ENCODE measurements around the gene GALNT6. TPM values are rescaled to one million over a fixed set of nuclear protein-coding genes. Genes with fewer than 3 reads are reported as not detected.

Gene GALNT6
- total and polyA plus RNA-seq, 9 of the 15 experiments (the other 6 are each of a cell fraction or from before 2014, with no cell fraction given): 1.5 to 8.6 (median 5.1) TPM

DNA sequence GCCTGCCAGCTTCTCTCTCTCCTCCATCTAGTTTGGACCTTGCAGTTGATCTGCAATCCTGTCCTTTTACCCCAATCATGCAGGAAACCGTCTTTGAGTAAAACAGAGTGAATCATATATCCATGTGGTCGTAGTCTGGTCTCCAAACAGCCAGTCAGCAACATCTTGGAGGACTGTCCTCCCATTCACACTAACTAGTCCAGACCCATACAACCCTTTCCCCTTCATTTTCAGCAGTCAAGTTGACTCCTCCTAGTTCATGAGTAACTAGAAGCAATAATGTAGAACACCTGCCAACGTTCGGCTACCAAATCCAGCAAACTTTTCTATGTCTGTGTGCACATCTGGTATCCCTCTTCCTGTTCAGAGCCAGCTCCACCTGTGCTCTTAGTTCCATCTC is 56.4 kb downstream of the GALNT6 start:
- H2AFZ ChIP-seq (ENCODE audit: low read depth, low read length): no peak overlapping the region
- H3K9ac ChIP-seq (ENCODE audit: insufficient read depth in 1 of 2, low read depth in 2 of 2, low read length in 2 of 2): no peak overlapping the region
- no TSS peak for BruUV-seq (replicated peaks)
- H3K36me3 ChIP-seq (ENCODE audit: control insufficient read depth, insufficient read depth, low read length): no peaks in the 10 kb centered on the region
- ATAC-seq: no peak
- in situ Hi-C loops (cut with MboI): no loop called here
- peaks cover 0 to 11% of the 10 kb centered on the region in 2 experiments for H3K4me1 ChIP-seq (replicated peaks in 1 of 2; ENCODE audit: control insufficient read depth in 2 of 2, insufficient read depth in 2 of 2, low read length in 2 of 2)
- H3K9me3 ChIP-seq (replicated peaks; ENCODE audit: control insufficient read depth, insufficient read depth, low read depth, low read length): no peaks in the 10 kb centered on the region
- no peak for FAIRE-seq
- H3K4me2 ChIP-seq (ENCODE audit: insufficient read depth, low read length): no peak overlapping the region
- no peaks in the 10 kb centered on the region for H3K27me3 ChIP-seq (ENCODE audit: control insufficient read depth in 2 of 2, insufficient read depth in 2 of 2, low read length in 2 of 2)
- H4K20me1 ChIP-seq (replicated peaks; ENCODE audit: control insufficient read depth, insufficient read depth, low read length): no peaks in the 10 kb centered on the region
- no peak overlapping the region for H3K27ac ChIP-seq (ENCODE audit: extremely low read depth, low read depth, low read length)
- DNase-seq (ENCODE audit: extremely low read depth in 1 of 4, low spot score in 3 of 4): no peak
- intact Hi-C loops (cut with micrococcal nuclease): no loop called here
- no peak overlapping the region for H3K4me3 ChIP-seq
- no peaks in the 10 kb centered on the region for H3K79me2 ChIP-seq (ENCODE audit: control insufficient read depth, insufficient read depth, low read length)
- ChIA-PET CTCF (ENCODE audit: low intra/inter-chr PET ratio) (no interaction called here), POLR2A (interaction anchor here (1.2 kb wide), 1 partner anchor 7 kb away, joined by 4 read pairs; no protein-coding TSS in a partner anchor)
- no peaks in the 10 kb centered on the region for H3K9me1 ChIP-seq (ENCODE audit: control insufficient read depth, insufficient read depth, low read length)
- TF ChIP-seq CXXC5 (CRISPR knock-in tag; IDR thresholded peaks at IDR 0.05) (no peak), ZNF165 (CRISPR knock-in tag; IDR thresholded peaks at IDR 0.05; ENCODE audit: borderline replicate concordance) (no peak), TAF9B (IDR thresholded peaks at IDR 0.05; ENCODE audit: partially characterized antibody) (no peak), ZNF184 (CRISPR knock-in tag; IDR thresholded peaks at IDR 0.05) (no peak)
- TF ChIP-seq, protein P1, sequence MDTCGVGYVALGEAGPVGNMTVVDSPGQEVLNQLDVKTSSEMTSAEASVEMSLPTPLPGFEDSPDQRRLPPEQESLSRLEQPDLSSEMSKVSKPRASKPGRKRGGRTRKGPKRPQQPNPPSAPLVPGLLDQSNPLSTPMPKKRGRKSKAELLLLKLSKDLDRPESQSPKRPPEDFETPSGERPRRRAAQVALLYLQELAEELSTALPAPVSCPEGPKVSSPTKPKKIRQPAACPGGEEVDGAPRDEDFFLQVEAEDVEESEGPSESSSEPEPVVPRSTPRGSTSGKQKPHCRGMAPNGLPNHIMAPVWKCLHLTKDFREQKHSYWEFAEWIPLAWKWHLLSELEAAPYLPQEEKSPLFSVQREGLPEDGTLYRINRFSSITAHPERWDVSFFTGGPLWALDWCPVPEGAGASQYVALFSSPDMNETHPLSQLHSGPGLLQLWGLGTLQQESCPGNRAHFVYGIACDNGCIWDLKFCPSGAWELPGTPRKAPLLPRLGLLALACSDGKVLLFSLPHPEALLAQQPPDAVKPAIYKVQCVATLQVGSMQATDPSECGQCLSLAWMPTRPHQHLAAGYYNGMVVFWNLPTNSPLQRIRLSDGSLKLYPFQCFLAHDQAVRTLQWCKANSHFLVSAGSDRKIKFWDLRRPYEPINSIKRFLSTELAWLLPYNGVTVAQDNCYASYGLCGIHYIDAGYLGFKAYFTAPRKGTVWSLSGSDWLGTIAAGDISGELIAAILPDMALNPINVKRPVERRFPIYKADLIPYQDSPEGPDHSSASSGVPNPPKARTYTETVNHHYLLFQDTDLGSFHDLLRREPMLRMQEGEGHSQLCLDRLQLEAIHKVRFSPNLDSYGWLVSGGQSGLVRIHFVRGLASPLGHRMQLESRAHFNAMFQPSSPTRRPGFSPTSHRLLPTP (IDR thresholded peaks at IDR 0.05; ENCODE audit: borderline replicate concordance, extremely low read depth, insufficient read length): no peak
- 69% methylated on average over 4 of the region's 4 CpGs for WGBS (ENCODE audit: insufficient coverage, low coverage, missing lambda C conversion rate)
